H1 (cell line): ENCODE data around the gene LCN6. TPM values are rescaled to one million over a fixed set of nuclear protein-coding genes. Genes with fewer than 3 reads are reported as not detected.

Source experiments
- CTCF ChIA-PET: fragments of 300-600 bp; sonication (Branson Sonifier 250); formaldehyde crosslinking; loops from one replicate; lab custom pipeline; 2021; ENCODE audit not compliant: partially characterized antibody; lab: Charles Lee
- POLR2A ChIA-PET: fragments of 300-600 bp; sonication (Branson Sonifier 250); formaldehyde crosslinking; loops from one replicate; lab custom pipeline; 2021; ENCODE audit warnings: inconsistent platforms; ENCODE audit not compliant: partially characterized antibody; lab: Charles Lee
- DNase-seq, 2 experiments: peaks; one replicate each; pipeline versions ENCODE4 v3.0.0 to v3.0.0-alpha.2; 2010 to 2022; ENCODE audit warnings: low spot score in 2 of 2, low read depth in 1 of 2, mixed read lengths in 1 of 2
- FAIRE-seq: peaks from 2 replicates; lab custom pipeline; 2011; peaks lifted over from hg19 to GRCh38; lab: Jason Lieb, UNC
- H2AFZ ChIP-seq: 2 replicates; pipeline ENCODE4 v1.8.1; 2012; ENCODE audit warnings: low read length, inconsistent platforms
- H2AK5ac ChIP-seq: 2 replicates; pipeline ENCODE4 v1.6.1; 2013; ENCODE audit warnings: low read depth, low read length
- H2BK120ac ChIP-seq: replicated peaks from 2 replicates; pipeline ENCODE3; 2013; ENCODE audit warnings: low read depth, low read length, inconsistent platforms
- H2BK12ac ChIP-seq: 2 replicates; pipeline ENCODE4 v1.6.1; 2013; ENCODE audit warnings: low read depth, low read length
- H2BK15ac ChIP-seq: 2 replicates; pipeline ENCODE4 v1.6.1; 2013; ENCODE audit warnings: low read length
- H2BK20ac ChIP-seq: 2 replicates; pipeline ENCODE4 v1.6.1; 2013; ENCODE audit warnings: low read length
- H2BK5ac ChIP-seq: 2 replicates; pipeline ENCODE4 v1.6.1; 2013; ENCODE audit warnings: low read depth, low read length
- H3K14ac ChIP-seq: 2 replicates; pipeline ENCODE4 v1.6.1; 2013; ENCODE audit warnings: inconsistent platforms; ENCODE audit not compliant: insufficient read length
- H3K18ac ChIP-seq: 2 replicates; pipeline ENCODE4 v1.6.1; 2013; ENCODE audit warnings: low read length; ENCODE audit errors: extremely low read depth
- H3K23ac ChIP-seq: 2 replicates; pipeline ENCODE4 v1.6.1; 2013; ENCODE audit warnings: inconsistent platforms; ENCODE audit not compliant: insufficient read length
- H3K23me2 ChIP-seq: 2 replicates; pipeline ENCODE4 v1.6.1; 2013; ENCODE audit warnings: low read depth, low read length
- H3K27ac ChIP-seq: 2 replicates; pipeline ENCODE4 v1.6.1; 2011; ENCODE audit warnings: low read depth, low read length, inconsistent platforms
- H3K27me3 ChIP-seq, 4 experiments: replicated peaks in 1 of 4; 1 replicate in 1 of 4; 2 replicates in 3 of 4; pipeline versions ENCODE4 v1.6.1 to v1.8.1; 2011 to 2013; ENCODE audit warnings: low read length in 3 of 4, mild to moderate bottlenecking in 3 of 4, inconsistent platforms in 2 of 4, mixed read lengths in 2 of 4, moderate library complexity in 1 of 4; ENCODE audit not compliant: control insufficient read depth in 3 of 4, insufficient read depth in 3 of 4; ENCODE audit errors: extremely low read depth in 1 of 4
- H3K36me3 ChIP-seq, 4 experiments: 2 replicates each; pipeline versions ENCODE4 v1.6.1 to v1.8.1; 2011 to 2013; ENCODE audit warnings: mild to moderate bottlenecking in 4 of 4, low read length in 3 of 4, moderate library complexity in 2 of 4, control low read depth in 1 of 4, inconsistent platforms in 1 of 4; ENCODE audit not compliant: insufficient read depth in 4 of 4, control insufficient read depth in 2 of 4
- H3K4ac ChIP-seq: replicated peaks from 2 replicates; pipeline ENCODE3; 2013; ENCODE audit warnings: low read length, low read depth, mixed read lengths, inconsistent platforms; ENCODE audit not compliant: insufficient read length
- H3K4me1 ChIP-seq, 4 experiments: replicated peaks in 1 of 4; 1 replicate in 1 of 4; 2 replicates in 3 of 4; pipeline versions ENCODE4 v1.6.1 to v1.8.1; 2011 to 2013; ENCODE audit warnings: low read length in 3 of 4, inconsistent platforms in 2 of 4, mixed read lengths in 1 of 4; ENCODE audit not compliant: insufficient read depth in 4 of 4, control insufficient read depth in 3 of 4
- H3K4me2 ChIP-seq, 2 experiments: 2 replicates each; pipeline versions ENCODE4 v1.6.1 to v1.8.1; 2011 to 2013; ENCODE audit warnings: low read depth in 2 of 2, low read length in 2 of 2, control low read depth in 1 of 2, inconsistent platforms in 1 of 2, mild to moderate bottlenecking in 1 of 2; ENCODE audit not compliant: insufficient read depth in 1 of 2
- H3K4me3 ChIP-seq, 4 experiments: fragments of 200-600, 300-600 bp in 1 of 4; sonication (generic), shearing (Covaris generic), sonication (Bioruptor Twin) in 1 of 4; 2 replicates each; pipeline versions ENCODE4 v1.5.1 to v1.8.1; 2011 to 2016; ENCODE audit warnings: low read length in 4 of 4, low read depth in 3 of 4, control low read depth in 2 of 4, inconsistent platforms in 2 of 4, mild to moderate bottlenecking in 2 of 4, mixed read lengths in 1 of 4, moderate library complexity in 1 of 4; ENCODE audit not compliant: insufficient read depth in 2 of 4; ENCODE audit errors: extremely low read depth in 1 of 4
- H3K56ac ChIP-seq: replicated peaks from 2 replicates; pipeline ENCODE3; 2013; ENCODE audit warnings: low read depth, mild to moderate bottlenecking, mixed read lengths, low read length, inconsistent platforms; ENCODE audit not compliant: insufficient read length
- H3K79me1 ChIP-seq: 2 replicates; pipeline ENCODE4 v1.6.1; 2013; ENCODE audit warnings: low read depth, low read length, control low read depth
- H3K79me2 ChIP-seq, 2 experiments: 2 replicates each; pipeline versions ENCODE4 v1.6.1 to v1.8.1; 2012 to 2013; ENCODE audit warnings: low read length in 2 of 2, mild to moderate bottlenecking in 2 of 2, inconsistent platforms in 1 of 2; ENCODE audit not compliant: insufficient read depth in 2 of 2, control insufficient read depth in 1 of 2
- H3K9ac ChIP-seq, 4 experiments: replicated peaks in 1 of 4; 1 replicate in 1 of 4; 2 replicates in 3 of 4; pipeline versions ENCODE4 v1.6.1 to v1.8.1; 2011 to 2013; ENCODE audit warnings: low read depth in 3 of 4, low read length in 3 of 4, control low read depth in 2 of 4, mild to moderate bottlenecking in 2 of 4, moderate library complexity in 2 of 4, inconsistent platforms in 1 of 4; ENCODE audit errors: extremely low read depth in 1 of 4
- H3K9me3 ChIP-seq, 2 experiments: 2 replicates each; pipeline versions ENCODE4 v1.6.1 to v1.8.1; 2012 to 2013; ENCODE audit warnings: mild to moderate bottlenecking in 2 of 2, moderate library complexity in 2 of 2, control low read depth in 1 of 2, inconsistent platforms in 1 of 2, low read depth in 1 of 2, low read length in 1 of 2, mixed read lengths in 1 of 2; ENCODE audit not compliant: insufficient read depth in 2 of 2
- H4K20me1 ChIP-seq, 2 experiments: replicated peaks in 1 of 2; 2 replicates each; pipeline versions ENCODE3 to v1.8.1; 2011 to 2013; ENCODE audit warnings: inconsistent platforms in 2 of 2, low read length in 2 of 2, mild to moderate bottlenecking in 1 of 2; ENCODE audit not compliant: insufficient read depth in 2 of 2, control insufficient read depth in 1 of 2
- H4K5ac ChIP-seq: 2 replicates; pipeline ENCODE4 v1.6.1; 2013; ENCODE audit warnings: low read length, low read depth, mixed read lengths, inconsistent platforms; ENCODE audit not compliant: insufficient read length
- H4K8ac ChIP-seq: 2 replicates; pipeline ENCODE4 v1.8.0; 2013; ENCODE audit warnings: mild to moderate bottlenecking, moderate library complexity, low read length, inconsistent platforms; ENCODE audit not compliant: insufficient read depth; ENCODE audit errors: extremely low read depth
- H4K91ac ChIP-seq: replicated peaks from 2 replicates; pipeline ENCODE3; 2013; ENCODE audit warnings: low read length, mixed read lengths, inconsistent platforms; ENCODE audit not compliant: insufficient read length
- BACH1 ChIP-seq: IDR thresholded peaks from 2 replicates; pipeline ENCODE4 v1.6.1; 2012; ENCODE audit warnings: low read length, improper control_type of control experiment
- CHD2 ChIP-seq: IDR thresholded peaks from 2 replicates; pipeline ENCODE4 v1.6.1; 2012; ENCODE audit warnings: low read length, improper control_type of control experiment
- HDAC6 ChIP-seq: IDR thresholded peaks from one replicate; pipeline ENCODE4 v1.7.1; 2012; ENCODE audit warnings: low read depth, mild to moderate bottlenecking, inconsistent platforms, low read length, moderate library complexity
- JUN ChIP-seq: IDR thresholded peaks from 2 replicates; pipeline ENCODE4 v1.6.1; 2011; ENCODE audit warnings: low read depth, mild to moderate bottlenecking, improper control_type of control experiment, low read length
- POLR2A ChIP-seq, 2 experiments: IDR thresholded peaks; 1 replicate in 1 of 2; 2 replicates in 1 of 2; pipeline ENCODE4 v1.6.1; 2011; ENCODE audit warnings: low read depth in 2 of 2, low read length in 2 of 2, mild to moderate bottlenecking in 2 of 2; ENCODE audit errors: control extremely low read depth in 1 of 2
- RBBP5 ChIP-seq: IDR thresholded peaks from 2 replicates; pipeline ENCODE4 v1.7.1; 2012; ENCODE audit warnings: low read depth, mild to moderate bottlenecking, inconsistent platforms, low read length, moderate library complexity, borderline replicate concordance
- RFX5 ChIP-seq: IDR thresholded peaks from 2 replicates; pipeline ENCODE4 v1.6.1; 2011; ENCODE audit warnings: low read depth, low read length, improper control_type of control experiment, borderline replicate concordance
- RNF2 ChIP-seq: fragments of 200-900, 300-1000 bp; sonication (generic); IDR thresholded peaks from 2 replicates; pipeline ENCODE4 v1.7.1; 2016; ENCODE audit warnings: borderline replicate concordance, low read depth, mild to moderate bottlenecking, antibody characterized with exemption, low read length; ENCODE audit not compliant: poor library complexity, severe bottlenecking; ENCODE audit errors: missing control alignments
- RXRA ChIP-seq: IDR thresholded peaks from 2 replicates; pipeline ENCODE4 v1.6.1; 2011; ENCODE audit warnings: low read depth, mild to moderate bottlenecking, low read length, moderate library complexity; ENCODE audit not compliant: insufficient read depth
- USF2 ChIP-seq: IDR thresholded peaks from 2 replicates; pipeline ENCODE4 v1.6.1; 2011; ENCODE audit warnings: low read length, improper control_type of control experiment
- YY1 ChIP-seq: IDR thresholded peaks from 2 replicates; pipeline ENCODE4 v1.6.1; 2011; ENCODE audit warnings: low read depth, mild to moderate bottlenecking, low read length
- WGBS, 2 experiments: shearing (Covaris generic) in 1 of 2; methylation state at CpG; one replicate each; pipeline versions ENCODE4 v1.1.6 to v1.1.7; 2013 to 2015; ENCODE audit warnings: low lambda C conversion rate in 2 of 2, mixed read lengths in 2 of 2, inconsistent platforms in 1 of 2, low coverage in 1 of 2, missing lambda C conversion rate in 1 of 2; ENCODE audit not compliant: insufficient replicate concordance in 2 of 2, insufficient coverage in 1 of 2, insufficient read length in 1 of 2; ENCODE audit errors: extremely low coverage in 1 of 2, missing lambda C conversion rate in 1 of 2; 5-methylcytosine and 5-hydroxymethylcytosine counted together
- polyA plus RNA-seq, 7 experiments: library from polyadenylated mRNA; depleted of rRNA in 3 of 7; stranded (reverse) in 5 of 7; unstranded in 2 of 7; fragments of >200 nt in 5 of 7; fragments of 200-250 nt in 2 of 7; gene quantifications; 1 replicate in 5 of 7; 2 replicates in 1 of 7; 4 replicates in 1 of 7; pipeline versions ENCODE4 v1.2.1 to v1.2.3, GENCODE V29; 2011 to 2013; ENCODE audit warnings: missing spikeins in 2 of 7, mixed read lengths in 2 of 7
- total RNA-seq: library from RNA; stranded (reverse); fragmentation: NEBNext Ultra II Directional; extraction: Animal tissue kit (Norgen Biotek cat#: 25700); gene quantifications from 2 replicates; pipeline ENCODE4 v1.2.1, GENCODE V29; 2021

LCN6 gene
- total and polyA plus RNA-seq, 2 of the 8 experiments (the other 6 are each of a cell fraction or from before 2014, with no cell fraction given) = not detected

- CTCF ChIA-PET = interaction anchor here (1.3 to 8.5 kb wide), 2 partner anchors 14 to 183 kb away, joined by 3 to 88 read pairs; no protein-coding TSS in a partner anchor
- no peak for FAIRE-seq
- H3K14ac ChIP-seq = no peak overlapping the region
Measured at GRCh38 chr9:136765041-136765440, 16.7 kb upstream of the LCN6 start.

More at GRCh38 chr9:136765041-136765440, 16.7 kb upstream of the LCN6 start:
- Histone ChIP-seq H2BK15ac (no peak overlapping the region; the same call in 1 of the 2 replicates), H2BK20ac (no peak overlapping the region), H2BK12ac (no peak overlapping the region), H2BK5ac (peak overlapping the region; percentile 52), H3K18ac (no peak overlapping the region), H3K9me3 (no peaks in the 10 kb centered on the region), H3K4me2 (no peak overlapping the region), H3K27ac (no peak overlapping the region), H3K4ac (no peak overlapping the region), H2AFZ (no peak overlapping the region), H4K8ac (no peak overlapping the region), H3K36me3 (no peaks in the 10 kb centered on the region), H3K56ac (no peak overlapping the region), H4K20me1 (no peaks in the 10 kb centered on the region), H3K4me3 (no peak overlapping the region), H4K5ac (no peak overlapping the region), H3K79me2 (no peaks in the 10 kb centered on the region), H4K91ac (peak overlapping the region; percentile 61), H3K9ac (no peak overlapping the region), H3K4me1 (peaks cover 0 to 13% (median 6%) of the 10 kb centered on the region in 4 experiments; a peak in 4 of 7 replicates), H3K79me1 (no peaks in the 10 kb centered on the region), H3K23ac (no peak overlapping the region), H2AK5ac (0 out of 2 replicates have a peak overlapping the region, but pooled peaks have one; percentile 53), H3K27me3 (no peaks in the 10 kb centered on the region; a peak in 2 of 7 replicates)
- 96% methylated on average over 13 of the region's 14 CpGs; no CpG with 5 or more reads in 1 of the 2 experiments for WGBS, 2 experiments
- POLR2A ChIA-PET = interaction anchor here (1.3 kb wide), 1 partner anchor 36 kb away, joined by 4 read pairs; no protein-coding TSS in a partner anchor
- no peak for DNase-seq
- TF ChIP-seq USF2 (no peak), JUN (no peak), RNF2 (no peak), YY1 (no peak), RBBP5 (no peak), RFX5 (no peak), HDAC6 (no peak), RXRA (no peak), CHD2 (no peak), BACH1 (no peak), POLR2A (IDR thresholded peaks at IDR 0.05; ENCODE audit: control extremely low read depth in 1 of 2, low read depth in 2 of 2, low read length in 2 of 2) (no peak)
- TF ChIP-seq, all 59 proteins: peak for 0
- no peak overlapping the region for H2BK120ac ChIP-seq
- H3K23me2 ChIP-seq = no peaks in the 10 kb centered on the region; the same call in 1 of the 2 replicates
